Inflammatory macrophage (primary cell): ENCODE measurements around the gene STRIT1.
"Not testable (repeated sequence)": the region's sequence is repeated elsewhere in the genome, so short reads cannot be mapped to it uniquely, and the experiment has no call there.

ENCODE experiments used
- DNase-seq, 2 donors: peaks; one replicate each; pipeline ENCODE4 v3.0.0-alpha.2; 2020 to 2022

Gene STRIT1

GRCh38 chr3:155262855-155263254 lies 30.6 kb downstream of the STRIT1 start:
- DNase-seq, result not testable (repeated sequence)

GRCh38 chr3:155262295-155262694 lies 31.2 kb downstream of the STRIT1 start:
- no peak for DNase-seq

GRCh38 chr3:155254445-155254844 lies 39.0 kb downstream of the STRIT1 start:
- DNase-seq, result peak; percentile 84 to 88

GRCh38 chr3:155252535-155252934 lies 40.9 kb downstream of the STRIT1 start:
- no peak for DNase-seq

GRCh38 chr3:155252021-155252420 lies 41.5 kb downstream of the STRIT1 start:
- no peak for DNase-seq

GRCh38 chr3:155248531-155249187 lies 44.8 kb downstream of the STRIT1 start:
- no peak for DNase-seq

- no peak for DNase-seq
Measured at GRCh38 chr3:155244699-155245098, 48.8 kb downstream of the STRIT1 start.

GRCh38 chr3:155244216-155244615 lies 49.3 kb downstream of the STRIT1 start:
- no peak for DNase-seq

- no peak for DNase-seq
Measured at GRCh38 chr3:155243512-155243921, 50.0 kb downstream of the STRIT1 start.

GRCh38 chr3:155242342-155242741 lies 51.1 kb downstream of the STRIT1 start:
- peak in 1 of 2 donors; percentile 2 for DNase-seq

- DNase-seq, result no peak
Measured at GRCh38 chr3:155241579-155241978, 51.9 kb downstream of the STRIT1 start.
